GM20431 (cell line): ENCODE data around the gene TET1.
"Not testable (repeated sequence)": the region's sequence is repeated elsewhere in the genome, so short reads cannot be mapped to it uniquely, and the experiment has no call there.

Experiments used
- in situ Hi-C: fragments of 300-500 bp; cut with MseI, MboI; formaldehyde crosslinking; loops from one replicate; pipeline ENCODE4 v1.15.0; 2020; ENCODE audit warnings: low sequenced_read_pairs; ENCODE audit not compliant: unreplicated experiment

Gene TET1

DNA sequence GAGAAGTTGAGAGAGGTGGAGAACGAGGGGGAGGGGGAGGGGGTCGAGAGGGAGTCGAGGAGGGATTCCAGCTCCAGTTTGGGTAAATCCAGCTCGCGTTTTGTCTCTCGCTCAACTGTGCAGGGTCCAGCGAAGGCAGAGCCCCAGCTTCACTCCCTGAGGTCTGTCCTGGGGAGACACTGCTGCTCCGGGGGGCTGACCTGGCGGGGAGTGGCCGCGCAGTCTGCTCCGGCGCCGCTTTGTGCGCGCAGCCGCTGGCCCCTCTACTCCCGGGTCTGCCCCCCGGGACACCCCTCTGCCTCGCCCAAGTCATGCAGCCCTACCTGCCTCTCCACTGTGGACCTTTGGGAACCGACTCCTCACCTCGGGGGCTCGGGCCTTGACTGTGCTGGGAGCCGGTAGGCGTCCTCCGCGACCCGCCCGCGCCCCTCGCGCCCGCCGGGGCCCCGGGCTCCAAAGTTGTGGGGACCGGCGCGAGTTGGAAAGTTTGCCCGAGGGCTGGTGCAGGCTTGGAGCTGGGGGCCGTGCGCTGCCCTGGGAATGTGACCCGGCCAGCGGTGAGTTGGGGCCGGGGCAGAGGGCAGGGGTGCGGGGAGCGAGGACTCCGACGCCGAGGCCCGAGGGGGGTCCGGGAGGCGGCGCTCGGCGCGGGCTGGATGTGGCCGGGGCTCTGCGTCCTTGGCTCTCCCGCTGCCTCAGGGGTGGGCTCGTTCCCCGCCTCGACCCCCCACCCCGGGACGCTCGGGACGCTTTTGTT is at the start of gene TET1:
Gene TET1, plus strand, starts transcription at position 152 of the 757 bp plus-strand sequence. CDS start 12,002 bp downstream, outside the sequence.
- in situ Hi-C loops: no loop called here

DNA sequence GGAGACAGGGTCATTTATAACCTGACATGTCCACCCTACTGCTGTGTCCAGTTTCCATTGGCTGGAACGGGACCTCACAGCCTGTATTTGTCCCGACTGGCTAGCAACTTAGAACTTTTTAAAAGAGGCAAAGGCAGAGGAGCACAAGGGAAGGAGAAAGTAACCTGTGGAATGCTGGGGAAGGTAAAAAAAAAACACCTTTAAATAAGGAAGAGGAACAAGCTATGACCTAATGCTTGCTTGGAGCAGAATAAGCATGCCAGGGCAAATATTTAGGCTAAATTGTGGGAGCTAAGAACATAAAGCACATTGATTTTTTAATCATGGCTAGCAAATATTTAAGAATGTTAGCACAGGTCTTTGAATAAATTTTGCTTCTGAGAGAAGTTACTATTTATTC is 43.9 kb upstream of the TET1 start:
- in situ Hi-C loops: not testable (repeated sequence)

DNA sequence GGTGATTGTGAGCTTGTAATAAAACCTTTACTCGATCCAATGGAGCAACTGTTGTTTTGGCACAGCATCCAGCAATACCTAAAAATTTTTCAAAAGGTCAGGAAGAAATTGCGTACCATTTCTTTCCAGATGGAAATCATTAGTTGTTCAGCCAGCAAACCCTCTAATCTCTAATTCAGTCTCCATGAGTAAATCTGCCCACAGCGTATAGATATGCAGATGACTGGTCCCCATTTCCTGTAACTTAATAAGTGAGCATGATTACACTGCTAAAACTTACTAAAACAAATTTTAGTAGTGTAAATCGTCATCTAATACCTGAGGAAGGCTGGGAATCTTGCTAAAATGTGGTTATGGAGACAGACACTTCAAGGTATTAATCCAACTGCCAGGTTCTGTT is 43.4 kb upstream of the TET1 start:
- in situ Hi-C loops: no loop called here

DNA sequence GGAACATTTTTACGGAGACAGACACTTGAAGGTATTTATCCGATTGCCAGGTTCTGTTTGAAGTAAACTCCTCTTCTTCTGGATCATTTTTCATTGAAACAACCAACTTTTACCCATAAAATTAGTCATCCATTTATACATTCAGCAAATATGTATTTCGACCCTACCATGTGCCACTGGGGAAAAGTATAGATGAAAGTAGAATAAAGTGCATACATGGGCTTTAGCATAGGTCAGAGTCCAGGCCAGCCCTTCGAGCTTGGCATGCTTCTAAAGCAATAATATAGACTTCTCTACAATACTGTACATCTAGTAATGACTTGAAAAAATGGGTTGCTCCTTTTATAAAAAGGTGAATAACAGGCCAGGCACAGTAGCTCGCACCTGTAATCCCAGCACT is 42.9 kb upstream of the TET1 start:
- in situ Hi-C loops: no loop called here

DNA sequence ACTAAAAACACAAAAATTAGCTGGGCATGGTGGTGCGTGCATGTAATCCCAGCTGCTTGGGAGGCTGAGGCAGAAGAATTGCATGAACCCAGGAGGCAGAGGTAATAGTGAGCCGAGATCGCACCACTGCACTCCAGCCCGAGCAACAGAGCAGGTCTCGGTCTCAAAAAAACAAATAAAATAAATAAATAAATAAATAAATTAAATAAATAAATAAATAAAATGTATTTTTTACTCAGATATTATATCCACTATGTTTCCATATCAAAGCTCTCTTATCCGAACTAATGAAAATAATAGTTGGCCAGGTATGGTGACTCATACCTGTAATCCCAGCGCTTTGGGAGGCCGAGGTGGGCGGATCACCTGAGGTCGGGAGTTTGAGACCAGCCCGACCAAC is 41.5 kb upstream of the TET1 start:
- in situ Hi-C loops: not testable (repeated sequence)

DNA sequence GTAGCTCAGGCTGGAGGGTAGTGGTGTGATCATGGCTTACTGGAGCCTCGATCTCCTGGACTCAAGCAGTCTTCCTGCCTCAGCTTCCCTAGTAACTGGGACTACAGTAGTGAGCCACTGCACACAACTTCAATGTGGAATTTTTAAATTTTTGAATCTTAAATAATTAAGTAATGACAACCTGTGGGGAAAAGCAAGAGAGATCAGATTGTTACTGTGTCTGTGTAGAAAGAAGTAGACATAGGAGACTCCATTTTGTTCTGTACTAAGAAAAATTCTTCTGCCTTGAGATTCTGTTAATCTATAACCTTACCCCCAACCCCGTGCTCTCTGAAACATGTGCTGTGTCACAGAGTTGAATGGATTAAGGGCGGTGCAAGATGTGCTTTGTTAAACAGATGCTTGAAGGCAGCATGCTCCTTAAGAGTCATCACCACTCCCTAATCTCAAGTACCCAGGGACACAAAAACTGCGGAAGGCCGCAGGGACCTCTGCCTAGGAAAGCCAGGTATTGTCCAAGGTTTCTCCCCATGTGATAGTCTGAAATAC is 34.6 kb upstream of the TET1 start:
- in situ Hi-C loops: not testable (repeated sequence)

DNA sequence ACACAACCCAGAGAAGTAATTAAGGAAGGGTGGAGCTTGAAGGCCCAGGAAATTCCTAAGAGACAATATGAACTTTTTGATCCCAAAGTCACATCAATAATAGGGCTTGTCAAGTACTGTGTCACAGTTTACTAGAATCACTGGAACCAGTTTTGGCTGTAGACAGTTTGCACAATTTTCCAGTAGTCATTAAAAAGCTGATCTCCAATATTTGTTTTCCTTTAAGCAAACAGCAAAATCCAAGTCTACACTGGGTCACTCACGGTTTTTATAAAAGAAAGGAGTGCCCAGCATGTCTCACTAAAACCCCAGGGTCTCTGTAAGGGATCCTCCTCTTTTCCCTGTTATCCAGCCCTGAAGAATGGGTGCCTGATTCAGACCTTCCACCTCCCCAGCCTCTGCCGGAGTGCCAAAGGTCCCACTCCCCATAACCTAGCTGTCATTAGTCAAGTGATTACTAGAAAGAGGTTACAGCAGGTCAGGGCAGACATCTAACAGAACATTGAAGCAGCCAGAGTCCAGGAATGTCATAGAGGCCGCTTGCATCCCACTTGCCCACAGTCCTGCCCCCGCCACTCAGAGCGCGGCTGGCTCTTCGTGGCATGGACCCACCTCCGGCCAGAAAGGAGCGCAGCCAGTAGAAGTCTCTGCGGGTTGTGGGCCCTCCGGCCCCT is 33.4 kb upstream of the TET1 start:
- in situ Hi-C loops: no loop called here

DNA sequence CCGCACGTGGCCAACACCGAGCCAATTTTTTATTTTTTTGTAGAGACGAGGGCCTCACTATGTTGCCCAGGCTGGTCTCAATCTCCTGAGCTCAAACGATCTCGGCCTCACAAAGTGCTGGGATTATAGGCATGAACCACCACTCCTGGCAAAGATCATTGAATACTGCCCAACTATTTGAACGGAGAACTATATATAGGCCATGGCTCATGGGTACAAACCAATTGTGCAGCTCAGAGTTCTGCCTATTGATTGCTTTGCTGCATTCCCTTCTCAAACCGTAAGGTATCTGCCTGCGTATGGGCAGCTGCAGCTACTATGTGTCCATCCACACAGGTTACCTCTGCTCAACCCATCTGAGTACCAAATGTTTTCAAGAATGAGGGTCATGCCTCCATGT is 23.2 kb upstream of the TET1 start:
- in situ Hi-C loops: no loop called here

DNA sequence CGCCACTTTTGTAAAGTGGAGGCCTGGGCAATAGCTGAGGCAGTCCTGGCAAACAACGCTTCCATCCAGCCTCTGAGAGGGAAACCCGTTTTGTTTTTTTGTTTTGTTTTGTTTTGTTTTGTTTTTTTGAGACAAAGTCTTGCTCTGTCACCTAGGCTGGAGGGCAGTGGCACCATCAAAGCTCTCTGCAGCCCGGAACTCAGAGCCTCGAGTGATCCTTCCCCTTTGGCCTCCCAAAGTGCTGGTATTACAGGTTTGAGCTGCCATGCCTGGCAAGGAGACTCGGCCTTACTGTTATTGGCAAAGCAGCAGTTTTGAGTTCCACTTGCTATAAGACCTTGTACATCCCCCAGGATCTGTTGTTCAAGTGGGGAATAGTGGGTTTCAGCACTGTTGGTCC is 22.3 kb upstream of the TET1 start:
- in situ Hi-C loops: no loop called here

DNA sequence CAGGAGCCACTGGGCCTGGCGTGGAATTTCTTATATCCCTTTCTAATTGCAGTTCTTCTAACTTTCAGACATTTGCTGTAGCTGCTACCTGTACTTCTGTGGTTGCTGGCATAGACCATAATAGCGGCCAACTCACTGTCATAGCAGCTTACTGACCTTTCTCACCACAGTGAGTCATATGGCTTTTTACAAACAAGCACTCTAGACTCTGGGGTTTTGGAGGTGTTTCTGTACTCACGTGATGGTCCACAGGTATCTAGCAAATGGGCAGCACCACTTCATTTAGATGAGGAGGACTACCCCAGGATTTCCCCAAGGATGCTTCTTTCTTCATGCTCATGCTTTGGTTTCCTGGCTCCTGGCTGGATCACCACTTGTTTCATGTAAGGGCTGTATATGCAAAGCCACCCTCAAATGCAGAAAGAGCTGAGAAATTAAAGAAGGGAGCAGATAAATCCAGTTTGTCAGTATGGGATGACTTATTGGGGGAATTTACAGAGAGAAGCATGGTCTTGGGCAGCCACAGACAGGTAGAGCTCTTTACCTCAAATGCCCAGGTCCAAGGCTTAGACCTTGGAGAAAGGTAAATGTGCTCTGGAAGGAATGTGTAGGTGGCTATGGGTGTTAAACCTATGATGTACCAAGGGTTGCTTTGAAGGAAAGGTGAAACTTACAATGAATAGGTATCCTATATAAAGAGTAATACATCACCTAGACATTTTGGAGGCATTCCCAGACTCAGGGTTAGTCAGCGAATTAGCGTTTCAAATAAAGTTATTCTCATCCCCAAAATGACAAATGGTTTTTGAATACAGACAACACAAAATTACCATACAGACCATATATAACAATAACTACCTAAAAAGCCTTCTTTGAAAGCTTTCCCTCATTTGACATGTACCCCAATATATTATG is 16.9 kb upstream of the TET1 start:
- in situ Hi-C loops: no loop called here

DNA sequence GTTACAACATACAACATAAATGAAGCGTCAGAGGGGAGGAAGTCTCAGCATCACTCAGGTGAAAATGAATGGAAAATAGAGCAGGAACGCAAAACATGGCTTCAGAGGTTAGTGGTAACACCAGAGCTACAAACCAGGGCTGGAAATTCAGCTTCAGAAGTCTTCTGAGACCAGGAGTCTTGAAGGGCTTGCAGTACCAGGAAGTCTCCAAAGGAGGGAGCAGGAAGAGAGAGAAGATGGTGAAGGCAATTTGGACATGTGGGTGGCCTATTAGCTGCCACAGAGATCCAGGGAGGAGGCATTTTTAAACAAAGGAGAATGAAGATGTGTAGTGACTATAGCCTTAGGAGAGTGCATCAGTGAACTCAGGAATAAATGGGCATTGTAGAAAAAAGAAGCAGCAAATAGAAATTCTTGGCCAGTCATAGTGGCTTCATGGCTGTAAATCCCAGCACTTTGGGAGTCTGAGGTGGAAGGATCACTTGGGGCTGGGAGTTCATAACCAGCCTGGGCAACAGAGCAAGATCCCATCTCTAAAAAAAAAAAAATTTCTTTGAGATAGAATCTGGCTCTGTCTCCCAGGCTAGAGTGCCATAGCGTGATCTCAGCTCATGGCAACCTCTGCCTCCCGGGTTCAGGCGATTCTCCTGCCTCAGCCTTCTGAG is 9.3 kb upstream of the TET1 start:
- in situ Hi-C loops: no loop called here

DNA sequence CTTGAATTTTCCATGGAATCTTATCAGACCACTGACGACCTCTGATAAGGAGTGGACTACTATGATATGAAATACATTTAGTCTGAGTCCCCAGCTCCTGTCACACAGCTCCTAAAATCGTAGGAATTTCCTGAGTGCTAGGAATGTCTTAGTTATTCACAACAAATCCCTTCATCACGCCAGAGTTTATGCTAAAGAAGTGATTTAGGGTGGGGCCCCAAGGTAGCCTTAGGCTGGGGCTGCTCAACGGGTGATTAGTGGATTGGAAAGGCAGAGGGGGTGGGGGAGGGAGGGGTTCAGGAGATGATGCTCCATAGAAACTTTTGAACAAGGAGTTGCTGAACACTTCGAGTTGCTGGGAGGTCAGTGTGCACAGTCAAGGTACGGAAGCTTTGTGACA is 7.0 kb upstream of the TET1 start:
- in situ Hi-C loops: no loop called here

DNA sequence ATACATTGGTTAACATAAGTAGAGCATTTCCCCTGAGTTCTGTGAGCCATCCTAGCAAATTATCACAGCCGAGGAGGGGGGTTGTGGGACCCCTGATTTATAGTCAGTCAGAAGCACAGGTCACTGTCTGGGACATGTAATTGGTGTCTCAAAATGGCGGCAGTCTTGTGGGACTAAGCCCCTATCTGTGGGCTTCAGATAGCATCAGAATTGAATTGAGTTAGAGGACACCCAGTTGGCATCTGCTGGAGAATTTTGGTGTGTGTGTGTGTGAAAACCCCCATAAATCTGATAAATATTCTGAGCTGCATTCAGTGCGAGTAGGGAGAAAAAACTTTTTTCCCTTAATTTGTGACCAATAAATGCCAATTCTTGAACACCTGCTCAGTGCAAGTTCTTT is 6.5 kb upstream of the TET1 start:
- in situ Hi-C loops: no loop called here

DNA sequence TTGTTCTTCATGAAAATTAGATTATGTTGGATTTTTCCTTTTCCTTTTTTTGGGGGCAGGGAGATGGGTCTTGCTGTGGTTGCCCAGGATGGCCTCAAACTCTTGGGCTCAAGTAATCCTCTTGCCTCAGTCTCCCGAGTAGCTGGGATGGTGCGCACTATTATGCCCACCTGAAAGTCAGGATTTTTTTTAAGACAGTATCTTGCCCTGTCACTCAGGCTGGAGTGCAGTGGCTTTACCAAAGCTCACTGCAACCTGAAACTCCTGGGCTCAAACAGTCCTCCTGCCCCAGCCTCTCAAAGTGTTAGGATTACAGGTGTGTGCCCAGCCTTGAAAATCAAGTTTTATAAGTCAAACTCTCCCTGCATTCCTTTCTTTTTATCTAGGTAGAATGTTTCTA is 1.7 kb upstream of the TET1 start:
- in situ Hi-C loops: no loop called here

DNA sequence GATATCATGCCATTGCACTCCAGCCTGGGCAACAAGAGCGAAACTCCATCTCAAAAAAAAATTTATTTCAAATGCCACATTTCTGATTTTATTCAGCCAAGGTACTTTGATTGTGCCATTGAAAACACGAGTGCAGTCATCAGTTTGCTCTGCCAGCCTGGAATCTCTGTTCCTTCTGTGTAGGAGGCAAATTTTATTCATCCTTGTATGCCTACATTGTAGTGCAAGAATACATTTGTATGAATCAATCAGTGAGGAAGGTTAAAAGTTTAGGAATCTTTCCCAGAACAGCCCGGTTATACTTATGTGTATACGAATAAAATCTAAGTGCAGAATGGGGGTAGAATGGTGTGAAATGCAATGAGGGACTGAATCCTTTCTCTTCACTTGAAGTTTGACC is 886 bp upstream of the TET1 start:
- in situ Hi-C loops: no loop called here

DNA sequence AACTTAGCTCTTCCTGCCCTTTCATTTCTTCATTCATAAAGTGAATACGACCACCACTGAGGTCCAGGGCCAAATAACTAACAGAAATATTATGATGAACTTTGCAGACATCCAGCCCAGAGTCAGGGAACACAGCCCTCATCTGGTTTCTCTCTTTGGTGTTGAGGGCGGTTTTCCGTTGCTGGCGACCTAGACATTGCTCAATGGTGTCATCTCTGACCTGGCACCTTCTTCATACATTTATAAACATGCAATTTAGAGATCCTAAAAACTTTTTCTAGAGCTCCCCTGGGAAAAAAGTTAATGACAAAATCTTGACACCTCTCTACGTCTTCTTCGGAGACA is 324 bp upstream of the TET1 start:
- in situ Hi-C loops: no loop called here

DNA sequence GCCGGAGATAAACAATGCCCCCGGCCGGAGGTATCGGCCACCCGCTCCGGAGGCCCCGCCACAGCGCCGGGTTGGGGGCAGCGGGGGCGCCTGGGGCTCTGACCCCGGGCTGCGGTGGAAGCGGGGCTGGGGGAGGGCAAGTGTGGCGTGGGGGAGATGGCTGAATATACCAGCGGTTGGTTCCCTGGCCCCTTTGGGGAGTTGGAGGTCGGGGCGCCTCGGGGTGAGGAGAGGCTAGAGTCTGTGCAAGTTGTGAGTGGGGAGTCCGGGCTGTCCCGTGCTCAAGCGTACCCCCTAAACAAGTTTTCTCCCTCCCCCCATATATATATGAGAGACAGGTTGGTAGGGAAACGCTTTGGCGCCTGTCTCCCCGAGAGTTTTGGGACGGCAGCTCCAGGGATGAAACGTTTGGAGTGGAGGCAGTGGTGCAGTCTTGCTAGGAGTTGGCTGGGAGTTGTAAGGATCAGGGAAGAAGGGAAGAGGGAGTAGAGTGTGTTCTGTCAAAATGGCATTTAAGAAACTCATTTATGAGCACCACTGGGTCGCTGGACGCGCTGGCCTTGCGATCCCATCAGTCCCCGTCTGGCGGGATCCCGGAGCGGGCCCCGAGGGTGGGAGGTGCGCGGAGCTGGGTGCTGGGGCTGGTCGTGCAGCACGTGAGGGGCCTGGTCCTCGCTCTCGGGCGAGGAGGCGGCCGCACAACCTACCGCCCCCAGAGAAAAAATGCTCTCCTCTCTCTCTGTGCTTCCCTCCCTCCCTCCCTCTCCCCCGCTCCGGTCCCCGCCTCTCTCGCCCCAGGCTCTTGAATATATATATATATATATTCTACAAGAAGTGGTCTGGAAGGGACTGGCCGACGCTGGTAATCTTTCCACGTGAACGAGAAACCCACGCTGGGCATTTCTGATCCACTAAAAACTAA is 1.1 kb downstream of the TET1 start:
- in situ Hi-C loops: no loop called here

DNA sequence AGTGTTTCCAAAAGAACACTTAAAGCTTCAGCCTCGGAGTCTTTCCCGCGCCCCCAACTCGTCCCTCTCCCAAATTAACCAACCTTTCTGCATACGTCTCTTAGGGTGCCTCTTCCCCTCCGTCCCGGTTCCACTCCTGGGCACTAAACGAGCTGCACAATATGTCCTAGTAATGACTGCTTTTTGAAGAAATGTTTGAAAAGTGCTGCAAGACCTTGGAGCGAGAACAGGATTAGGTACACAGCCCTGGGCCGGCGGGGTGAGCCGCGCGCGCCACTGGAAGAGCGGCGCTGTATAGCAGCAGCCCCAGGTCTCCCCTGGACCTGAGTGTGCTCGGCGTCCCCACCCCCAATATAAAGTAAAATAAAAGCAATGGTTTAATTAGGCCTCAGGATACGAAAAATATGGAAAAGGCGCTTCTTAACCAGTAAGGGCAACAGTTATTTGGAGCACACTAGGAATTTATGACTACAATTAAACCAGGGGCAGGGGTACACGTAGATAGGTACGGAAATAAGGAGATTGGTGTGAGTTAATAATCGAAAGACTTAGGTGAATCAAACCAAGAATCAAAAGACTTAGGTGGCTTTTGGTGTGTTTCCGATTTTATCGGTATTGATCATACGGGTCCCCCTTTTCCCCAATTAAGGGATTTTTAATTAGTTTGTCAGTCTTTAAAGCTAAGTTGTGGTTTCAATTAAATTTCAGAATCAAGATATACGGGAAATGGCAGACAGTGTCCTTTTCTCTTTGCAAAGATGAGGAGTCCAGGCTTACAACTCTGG is 1.9 kb downstream of the TET1 start:
- in situ Hi-C loops: no loop called here
